Measurements from ENCODE around the gene LAMP5. TPM values are rescaled to one million over a fixed set of nuclear protein-coding genes. Genes with fewer than 3 reads are reported as not detected.

The LAMP5 gene
- total and polyA plus RNA-seq, 2 experiments from 2014 or later = 0.47 TPM; not detected in 1

DNA sequence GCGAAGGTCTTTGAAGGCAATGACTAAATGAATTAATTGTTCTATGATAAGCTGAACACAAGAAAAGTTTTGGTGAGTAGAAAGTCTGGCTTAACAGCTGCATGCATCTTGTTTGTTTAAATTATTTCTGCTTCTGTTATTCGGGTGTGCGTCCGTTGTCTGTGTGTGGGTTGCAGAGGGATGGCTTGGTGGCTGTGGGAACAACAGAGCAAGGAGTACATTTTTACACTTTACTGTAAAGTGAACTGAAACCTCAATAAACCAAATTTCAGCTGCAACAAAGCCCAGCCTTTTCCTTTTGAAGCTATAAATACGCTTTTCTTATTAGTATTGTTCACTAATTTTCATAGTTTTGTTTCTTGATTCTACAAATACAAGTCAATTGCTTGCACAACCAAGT is 3.5 kb upstream of the LAMP5 start:
- Histone ChIP-seq H2AFZ (no peak overlapping the region), H3K9me2 (replicated peaks; ENCODE audit: insufficient read depth) (no peaks in the 10 kb centered on the region), H3K79me2 (no peaks in the 10 kb centered on the region), H3K36me3 (replicated peaks; ENCODE audit: insufficient read depth, low read depth) (no peaks in the 10 kb centered on the region), H3K4me1 (ENCODE audit: insufficient read depth) (peaks cover 15% of the 10 kb centered on the region), H4K20me1 (ENCODE audit: insufficient read depth, poor library complexity, severe bottlenecking) (no peaks in the 10 kb centered on the region), H3K4me3 (no peak overlapping the region), H3K9me3 (ENCODE audit: low read depth) (no peaks in the 10 kb centered on the region), H3K4me2 (no peak overlapping the region), H3K27me3 (peaks cover 100% of the 10 kb centered on the region), H3K27ac (no peak overlapping the region)
- 84% methylated on average over 5 of the region's 5 CpGs for WGBS (ENCODE audit: low lambda C conversion rate, missing lambda C conversion rate)
- TF ChIP-seq EZH2 (IDR thresholded peaks at IDR 0.05; ENCODE audit: borderline replicate concordance) (no peak), CTCF (IDR thresholded peaks at IDR 0.05; ENCODE audit: poor library complexity) (no peak), EZH2phosphoT487 (IDR thresholded peaks at IDR 0.05; ENCODE audit: low read depth, severe bottlenecking, unreplicated experiment) (no peak)
- DNase-seq (ENCODE audit: low spot score) = no peak

DNA sequence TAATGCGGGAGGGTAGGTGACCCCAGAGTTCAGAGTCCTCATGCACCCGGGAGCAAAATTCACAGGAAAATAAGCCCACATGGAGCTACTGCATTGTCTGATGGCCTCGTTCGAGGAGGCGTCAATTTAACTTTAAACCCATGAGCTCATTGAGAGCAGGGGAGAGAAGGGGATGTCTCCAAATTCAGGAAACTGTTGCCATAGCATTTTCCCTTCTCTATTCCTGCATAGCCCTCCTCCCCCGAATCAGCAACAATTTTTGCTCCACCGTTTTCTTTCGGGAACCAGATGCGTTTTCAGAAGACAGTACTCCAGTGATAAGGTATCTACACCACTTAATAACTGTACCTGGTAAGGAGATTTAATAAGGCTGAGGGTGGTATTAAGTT is 324 bp upstream of the LAMP5 start:
- Histone ChIP-seq H3K36me3 (replicated peaks; ENCODE audit: insufficient read depth, low read depth) (no peaks in the 10 kb centered on the region), H3K79me2 (no peaks in the 10 kb centered on the region), H3K27me3 (peaks cover 100% of the 10 kb centered on the region), H4K20me1 (ENCODE audit: insufficient read depth, poor library complexity, severe bottlenecking) (no peaks in the 10 kb centered on the region), H3K27ac (no peak overlapping the region), H2AFZ (no peak overlapping the region), H3K4me3 (no peak overlapping the region), H3K9me2 (replicated peaks; ENCODE audit: insufficient read depth) (no peaks in the 10 kb centered on the region), H3K9me3 (ENCODE audit: low read depth) (no peaks in the 10 kb centered on the region), H3K4me2 (peak overlapping the region; percentile 87), H3K4me1 (ENCODE audit: insufficient read depth) (peaks cover 22% of the 10 kb centered on the region)
- DNase-seq (ENCODE audit: low spot score) = no peak
- TF ChIP-seq EZH2phosphoT487 (IDR thresholded peaks at IDR 0.05; ENCODE audit: low read depth, severe bottlenecking, unreplicated experiment) (no peak), CTCF (IDR thresholded peaks at IDR 0.05; ENCODE audit: poor library complexity) (no peak), EZH2 (IDR thresholded peaks at IDR 0.05; ENCODE audit: borderline replicate concordance) (no peak)
- 3% methylated on average over 9 of the region's 9 CpGs for WGBS (ENCODE audit: low lambda C conversion rate, missing lambda C conversion rate)

- no peak for DNase-seq (ENCODE audit: low spot score)
These were observed 810 bp downstream of the LAMP5 start for GRCh38 chr20:9515214-9515585.

GRCh38 chr20:9515741-9516233 is 1.4 kb downstream of the LAMP5 start:
- no peaks in the 10 kb centered on the region for H3K79me2 ChIP-seq
- no peaks in the 10 kb centered on the region for H4K20me1 ChIP-seq (ENCODE audit: insufficient read depth, poor library complexity, severe bottlenecking)
- H3K9me3 ChIP-seq (ENCODE audit: low read depth) = no peaks in the 10 kb centered on the region
- no peak overlapping the region for H2AFZ ChIP-seq
- peak overlapping the region; percentile 87 for H3K4me2 ChIP-seq
- no peaks in the 10 kb centered on the region for H3K9me2 ChIP-seq (replicated peaks; ENCODE audit: insufficient read depth)
- WGBS (ENCODE audit: low lambda C conversion rate, missing lambda C conversion rate) = 3% methylated on average over 38 of the region's 38 CpGs
- no peaks in the 10 kb centered on the region for H3K36me3 ChIP-seq (replicated peaks; ENCODE audit: insufficient read depth, low read depth)
- TF ChIP-seq CTCF (IDR thresholded peaks at IDR 0.05; ENCODE audit: poor library complexity) = no peak
- TF ChIP-seq EZH2 (IDR thresholded peaks at IDR 0.05; ENCODE audit: borderline replicate concordance) = peak; percentile 8
- no peak for TF ChIP-seq EZH2phosphoT487 (IDR thresholded peaks at IDR 0.05; ENCODE audit: low read depth, severe bottlenecking, unreplicated experiment)
- peaks cover 22% of the 10 kb centered on the region for H3K4me1 ChIP-seq (ENCODE audit: insufficient read depth)
- no peak for DNase-seq (ENCODE audit: low spot score)
- peaks cover 95% of the 10 kb centered on the region for H3K27me3 ChIP-seq
- no peak overlapping the region for H3K27ac ChIP-seq
- H3K4me3 ChIP-seq = no peak overlapping the region

More at GRCh38 chr20:9515214-9515585, 810 bp downstream of the LAMP5 start:
- peaks cover 100% of the 10 kb centered on the region for H3K27me3 ChIP-seq
- H3K4me1 ChIP-seq (ENCODE audit: insufficient read depth) = peaks cover 22% of the 10 kb centered on the region
- H3K27ac ChIP-seq = no peak overlapping the region
- 10% methylated on average over 13 of the region's 13 CpGs for WGBS (ENCODE audit: low lambda C conversion rate, missing lambda C conversion rate)
- no peak overlapping the region for H2AFZ ChIP-seq
- H3K36me3 ChIP-seq (replicated peaks; ENCODE audit: insufficient read depth, low read depth) = no peaks in the 10 kb centered on the region
- TF ChIP-seq EZH2phosphoT487 (IDR thresholded peaks at IDR 0.05; ENCODE audit: low read depth, severe bottlenecking, unreplicated experiment) = no peak
- H4K20me1 ChIP-seq (ENCODE audit: insufficient read depth, poor library complexity, severe bottlenecking) = no peaks in the 10 kb centered on the region
- H3K9me3 ChIP-seq (ENCODE audit: low read depth) = no peaks in the 10 kb centered on the region
- H3K9me2 ChIP-seq (replicated peaks; ENCODE audit: insufficient read depth) = no peaks in the 10 kb centered on the region
- H3K4me2 ChIP-seq = peak overlapping the region; percentile 87
- H3K79me2 ChIP-seq = no peaks in the 10 kb centered on the region
- no peak overlapping the region for H3K4me3 ChIP-seq

Measured in hepatocyte (in vitro differentiated cells).